ENCODE results near the gene ADGRV1. TPM values are rescaled to one million over a fixed set of nuclear protein-coding genes. Genes with fewer than 3 reads are reported as not detected.

ADGRV1 gene
- total and polyA plus RNA-seq, 9 of the 15 experiments (the other 6 are each of a cell fraction or from before 2014, with no cell fraction given) = 21.7 to 156 (median 58.2) TPM

DNA sequence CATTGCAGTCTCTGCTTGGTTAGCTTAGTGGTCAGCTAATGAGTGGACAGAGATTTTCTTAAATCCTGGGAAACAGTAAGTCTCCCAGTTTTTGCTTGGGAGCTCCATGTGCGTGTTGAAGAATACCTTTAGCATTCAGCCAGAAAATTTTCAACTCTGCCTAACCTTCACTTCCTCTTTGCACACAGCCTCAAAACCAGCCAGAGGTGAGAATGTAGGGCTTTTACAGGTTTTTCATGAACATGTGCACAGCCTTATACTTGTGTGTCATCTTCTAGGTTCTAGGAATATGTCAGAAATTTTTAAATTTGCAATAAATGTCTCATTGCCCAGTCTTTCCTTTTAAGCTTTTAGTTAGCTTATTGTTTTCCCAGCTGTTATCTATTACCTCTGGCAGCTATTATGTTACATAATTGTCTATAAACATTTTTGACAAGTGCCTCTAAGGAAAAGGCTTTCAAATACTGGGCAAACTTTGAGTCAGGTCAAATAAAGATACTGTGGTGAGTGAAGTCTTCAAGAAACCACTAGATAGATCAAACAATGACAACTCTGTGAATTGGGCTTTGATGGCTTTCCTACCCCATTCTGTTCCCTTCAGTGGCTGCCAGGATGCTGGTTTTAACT lies 12.7 kb downstream of the ADGRV1 start:
- peak; percentile 91 for TF ChIP-seq SPI1 (IDR thresholded peaks at IDR 0.05; ENCODE audit: borderline replicate concordance, low read depth, low read length)
- TF ChIP-seq L3MBTL2 (IDR thresholded peaks at IDR 0.05) = 0 out of 2 replicates have a peak, but pooled peaks have one; percentile 12
- peak; percentile 54 for TF ChIP-seq MEIS2 (IDR thresholded peaks at IDR 0.05; ENCODE audit: partially characterized antibody)
- 0 out of 2 replicates have a peak, but pooled peaks have one; percentile 35 for TF ChIP-seq CEBPB (tag; IDR thresholded peaks at IDR 0.05)
- no peak for TF ChIP-seq KAT2B (IDR thresholded peaks at IDR 0.05; ENCODE audit: low read depth, low read length)
- TF ChIP-seq CEBPG (CRISPR knock-in tag; IDR thresholded peaks at IDR 0.05) = no peak
- TF ChIP-seq CEBPG (tag; conservative IDR thresholded peaks at IDR 0.05 in 1 of 2, IDR thresholded peaks at IDR 0.05 in 1 of 2) = peak in 1 of 2 experiments; percentile 26; a peak in 1 of 4 replicates
- FAIRE-seq = no peak

More for the DNA sequence above, 12.7 kb downstream of the ADGRV1 start:
- peak; percentile 55 for ATAC-seq
- in situ Hi-C loops (cut with MboI) (no loop called here), intact Hi-C loops (cut with micrococcal nuclease) (no loop called here)
- Histone ChIP-seq H3K4me1 (replicated peaks in 1 of 2; ENCODE audit: control insufficient read depth in 2 of 2, insufficient read depth in 2 of 2, low read length in 2 of 2) (no peaks in the 10 kb centered on the region; a peak in 1 of 5 replicates), H3K79me2 (ENCODE audit: control insufficient read depth, insufficient read depth, low read length) (peaks cover 62% of the 10 kb centered on the region), H3K27ac (ENCODE audit: extremely low read depth, low read depth, low read length) (no peak overlapping the region), H4K20me1 (replicated peaks; ENCODE audit: control insufficient read depth, insufficient read depth, low read length) (0 out of 2 replicates have a peak, but pooled peaks cover 4% of the 10 kb centered on the region), H3K9ac (ENCODE audit: insufficient read depth in 1 of 2, low read depth in 2 of 2, low read length in 2 of 2) (no peak overlapping the region), H3K36me3 (ENCODE audit: control insufficient read depth, insufficient read depth, low read length) (no peaks in the 10 kb centered on the region), H3K4me2 (ENCODE audit: insufficient read depth, low read length) (no peak overlapping the region), H3K27me3 (ENCODE audit: control insufficient read depth in 2 of 2, insufficient read depth in 2 of 2, low read length in 2 of 2) (no peaks in the 10 kb centered on the region), H3K9me1 (ENCODE audit: control insufficient read depth, insufficient read depth, low read length) (no peaks in the 10 kb centered on the region), H3K9me3 (replicated peaks; ENCODE audit: control insufficient read depth, insufficient read depth, low read depth, low read length) (no peaks in the 10 kb centered on the region), H2AFZ (ENCODE audit: low read depth, low read length) (0 out of 2 replicates have a peak overlapping the region, but pooled peaks have one; percentile 11), H3K4me3 (no peak overlapping the region)
- ChIA-PET CTCF (ENCODE audit: low intra/inter-chr PET ratio) (interaction anchor here (0.6 kb wide), 1 partner anchor 48 kb away, joined by 3 read pairs; no protein-coding TSS in a partner anchor), POLR2A (no interaction called here)
- WGBS (ENCODE audit: insufficient coverage, low coverage, missing lambda C conversion rate) = 56% methylated on average over 1 of the region's 1 CpG
- no peak for DNase-seq (ENCODE audit: extremely low read depth in 1 of 4, low spot score in 3 of 4)
- BruUV-seq (replicated peaks) = no TSS peak

Measured in K562 (cell line).